ENCODE data around the gene LRFN2.

GRCh38 chr6:40504274-40504673 is 82.9 kb downstream of the LRFN2 start:
- TF ChIP-seq POLR2A (IDR thresholded peaks at IDR 0.05) (no peak), CTCF (IDR thresholded peaks at IDR 0.05) (no peak)
